Uterus (tissue), 4 donors: ENCODE measurements around the gene KRTAP2-3. TPM values are rescaled to one million over a fixed set of nuclear protein-coding genes. Genes with fewer than 3 reads are reported as not detected.

Experiments
- DNase-seq, 2 donors: peaks; one replicate each; pipeline ENCODE4 v3.0.0-alpha.2; 2019 to 2020
- H3K27ac ChIP-seq, 2 donors: fragments of 200-600 bp; sonication (generic); 1 replicate in 1 of 2; 2 replicates in 1 of 2; pipeline ENCODE4 v1.5.1; 2016 to 2018
- H3K27me3 ChIP-seq, 2 donors: fragments of 200-600 bp; sonication (generic); one replicate each; pipeline ENCODE4 v1.5.1; 2018 to 2019; ENCODE audit warnings: control low read depth in 1 of 2
- H3K36me3 ChIP-seq, 2 donors: fragments of 200-600 bp; sonication (generic); one replicate each; pipeline ENCODE4 v1.5.1; 2019; ENCODE audit warnings: control low read depth in 1 of 2
- H3K4me1 ChIP-seq, 2 donors: fragments of 200-600 bp; sonication (generic); one replicate each; pipeline ENCODE4 v1.5.1; 2018 to 2019; ENCODE audit warnings: control low read depth in 1 of 2
- H3K4me3 ChIP-seq, 2 donors: fragments of 200-600 bp; sonication (generic); 1 replicate in 1 of 2; 2 replicates in 1 of 2; pipeline ENCODE4 v1.5.1; 2018 to 2019; ENCODE audit warnings: mild to moderate bottlenecking in 1 of 2
- H3K9me3 ChIP-seq, 2 donors: fragments of 200-600 bp; sonication (generic); one replicate each; pipeline ENCODE4 v1.5.1; 2019; ENCODE audit warnings: control low read depth in 1 of 2
- CTCF ChIP-seq, 4 experiments: fragments of 200-600 bp in 2 of 4; fragments of 450-650 bp in 2 of 4; sonication (generic) in 2 of 4; IDR thresholded peaks; one replicate each; pipeline ENCODE4 v1.5.1; 2016 to 2019; ENCODE audit warnings: antibody characterized with exemption in 4 of 4, mild to moderate bottlenecking in 2 of 4, moderate library complexity in 1 of 4
- POLR2A ChIP-seq, 2 donors: fragments of 450-650 bp; IDR thresholded peaks; one replicate each; pipeline ENCODE4 v1.6.1; 2016; ENCODE audit warnings: antibody characterized with exemption in 2 of 2, mild to moderate bottlenecking in 1 of 2, moderate library complexity in 1 of 2
- intact Hi-C: fragments of 100-400 bp; cut with DNase I; formaldehyde crosslinking; loops from one replicate; pipeline ENCODE4 v1.15.1; 2023; ENCODE audit warnings: low total_unique reads
- total RNA-seq, 4 donors: library from RNA; depleted of rRNA in 3 of 4; stranded (reverse); fragments of >200 nt in 3 of 4; gene quantifications; one replicate each; pipeline versions ENCODE4 v1.1.0 to v1.2.4, GENCODE V29; 2014 to 2023
- donor health status: DM: yes; HTN: yes; CAD: no.

Gene KRTAP2-3
- total RNA-seq, 4 donors from 2014 or later, result not detected

- Histone ChIP-seq H3K36me3 (no peaks in the 10 kb centered on the region), H3K27ac (no peak overlapping the region), H3K4me3 (no peak overlapping the region), H3K9me3 (no peaks in the 10 kb centered on the region), H3K27me3 (no peaks in the 10 kb centered on the region), H3K4me1 (no peaks in the 10 kb centered on the region)
- intact Hi-C loops, result no loop called here
- TF ChIP-seq CTCF (IDR thresholded peaks at IDR 0.05) (no peak), POLR2A (IDR thresholded peaks at IDR 0.05) (no peak)
- no peak for DNase-seq
Observed at GRCh38 chr17:41010441-41010840, 49.5 kb downstream of the KRTAP2-3 start.

- no peak for TF ChIP-seq POLR2A (IDR thresholded peaks at IDR 0.05)
- TF ChIP-seq CTCF (IDR thresholded peaks at IDR 0.05), result no peak
- Histone ChIP-seq H3K27me3 (no peaks in the 10 kb centered on the region), H3K9me3 (no peaks in the 10 kb centered on the region), H3K27ac (no peak overlapping the region), H3K36me3 (no peaks in the 10 kb centered on the region), H3K4me3 (no peak overlapping the region), H3K4me1 (no peaks in the 10 kb centered on the region)
- no peak for DNase-seq
- intact Hi-C loops, result no loop called here
Observed at GRCh38 chr17:41009936-41010335, 50.0 kb downstream of the KRTAP2-3 start.

- DNase-seq, result no peak
- no peaks in the 10 kb centered on the region for H3K36me3 ChIP-seq
- no peaks in the 10 kb centered on the region for H3K4me1 ChIP-seq
- TF ChIP-seq CTCF (IDR thresholded peaks at IDR 0.05) (no peak), POLR2A (IDR thresholded peaks at IDR 0.05) (no peak)
- no peak overlapping the region for H3K4me3 ChIP-seq
- no peaks in the 10 kb centered on the region for H3K27me3 ChIP-seq
- no peaks in the 10 kb centered on the region for H3K9me3 ChIP-seq
- intact Hi-C loops, result no loop called here
- H3K27ac ChIP-seq, result no peak overlapping the region
Observed at GRCh38 chr17:41009301-41009760, 50.6 kb downstream of the KRTAP2-3 start.

Other genes with a start within 250 kb of the KRTAP2-3 start
- 10 to 100 TPM in 2 of 4 donors, 1 to 10 TPM in 1, not detected in 1; 6.9 to 47.1 (median 39.8) TPM for gene KRT10, start 237.5 kb downstream of the KRTAP2-3 start, total RNA-seq
- not detected for gene KRT12, start 192.9 kb downstream of the KRTAP2-3 start, total RNA-seq
- gene KRT20, start 174.9 kb downstream of the KRTAP2-3 start, total RNA-seq, result under 1 TPM in 3 of 4 donors, not detected in 1; 0.26 to 0.83 (median 0.29) TPM
- gene KRT23, start 122.5 kb downstream of the KRTAP2-3 start, total RNA-seq, result 1 to 10 TPM in 1 of 4 donors, under 1 TPM in 1, not detected in 2; 0.79 to 3.1 TPM
- gene KRT39, start 93.2 kb downstream of the KRTAP2-3 start, total RNA-seq, result not detected
- gene KRT40, start 75.8 kb downstream of the KRTAP2-3 start, total RNA-seq, result under 1 TPM in 1 of 4 donors, not detected in 3; 0.21 TPM
- not detected for gene KRTAP3-3, start 66.0 kb downstream of the KRTAP2-3 start, total RNA-seq
- gene KRTAP3-2, start 60.2 kb downstream of the KRTAP2-3 start, total RNA-seq, result not detected
- gene KRTAP3-1, start 51.0 kb downstream of the KRTAP2-3 start, total RNA-seq, result not detected
- gene KRTAP1-5, start 32.9 kb downstream of the KRTAP2-3 start, total RNA-seq, result not detected
- not detected for gene KRTAP1-4, start 29.9 kb downstream of the KRTAP2-3 start, total RNA-seq
- not detected for gene KRTAP1-3, start 25.2 kb downstream of the KRTAP2-3 start, total RNA-seq
- gene KRTAP1-1, start 18.7 kb downstream of the KRTAP2-3 start, total RNA-seq, result not detected
- not detected for gene KRTAP2-1, start 12.8 kb downstream of the KRTAP2-3 start, total RNA-seq
- not detected for gene KRTAP2-2, start 4.9 kb downstream of the KRTAP2-3 start, total RNA-seq
- gene KRTAP2-4, start 5.8 kb upstream of the KRTAP2-3 start, total RNA-seq, result not detected
- not detected for gene KRTAP4-7, start 24.0 kb upstream of the KRTAP2-3 start, total RNA-seq
- not detected for gene KRTAP4-8, start 38.0 kb upstream of the KRTAP2-3 start, total RNA-seq
- gene KRTAP4-16, start 42.1 kb upstream of the KRTAP2-3 start, total RNA-seq, result not detected
- not detected for gene KRTAP4-9, start 45.3 kb upstream of the KRTAP2-3 start, total RNA-seq
- gene KRTAP4-11, start 58.3 kb upstream of the KRTAP2-3 start, total RNA-seq, result not detected
- not detected for gene KRTAP4-12, start 64.1 kb upstream of the KRTAP2-3 start, total RNA-seq
- gene KRTAP4-6, start 80.4 kb upstream of the KRTAP2-3 start, total RNA-seq, result not detected
- not detected for gene KRTAP4-5, start 89.7 kb upstream of the KRTAP2-3 start, total RNA-seq
- gene KRTAP4-4, start 100.6 kb upstream of the KRTAP2-3 start, total RNA-seq, result not detected
- gene KRTAP4-3, start 108.1 kb upstream of the KRTAP2-3 start, total RNA-seq, result not detected
- not detected for gene KRTAP4-2, start 118.1 kb upstream of the KRTAP2-3 start, total RNA-seq
- not detected for gene KRTAP4-1, start 124.8 kb upstream of the KRTAP2-3 start, total RNA-seq
- not detected for gene KRTAP9-1, start 129.8 kb upstream of the KRTAP2-3 start, total RNA-seq
- not detected for gene KRTAP9-2, start 166.5 kb upstream of the KRTAP2-3 start, total RNA-seq
- gene KRTAP9-3, start 172.3 kb upstream of the KRTAP2-3 start, total RNA-seq, result not detected
- not detected for gene KRTAP9-8, start 177.9 kb upstream of the KRTAP2-3 start, total RNA-seq
- not detected for gene KRTAP9-4, start 189.6 kb upstream of the KRTAP2-3 start, total RNA-seq
- gene KRTAP9-9, start 195.3 kb upstream of the KRTAP2-3 start, total RNA-seq, result not detected
- not detected for gene KRTAP9-6, start 205.3 kb upstream of the KRTAP2-3 start, total RNA-seq
- gene KRTAP9-7, start 215.6 kb upstream of the KRTAP2-3 start, total RNA-seq, result not detected
- gene KRTAP29-1, start 242.7 kb upstream of the KRTAP2-3 start, total RNA-seq, result not detected
- not detected for gene KRTAP16-1, start 249.2 kb upstream of the KRTAP2-3 start, total RNA-seq